ENCODE measurements around the gene STEEP1. TPM values are rescaled to one million over a fixed set of nuclear protein-coding genes. Genes with fewer than 3 reads are reported as not detected.

The STEEP1 gene
- total and polyA plus RNA-seq, 2 of the 13 experiments (the other 11 are each of a cell fraction or from before 2014, with no cell fraction given) = 7.7 to 23.1 TPM

GRCh38 chrX:119605464-119606279 is 40.5 kb upstream of the STEEP1 start:
- POLR2A ChIA-PET = interaction anchor here (0.7 to 1.3 kb wide), 4 partner anchors 31 to 186 kb away, joined by 3 to 4 read pairs (median 3); partner anchors contain the start of genes RPL39 and UBE2A
- no peaks in the 10 kb centered on the region for H3K27me3 ChIP-seq (ENCODE audit: control insufficient read depth in 1 of 2, insufficient read depth in 2 of 2, low read length in 2 of 2)
- in situ Hi-C loops (cut with HindIII; ENCODE audit: extremely low pct_ligation_motif_present, low pct_unique_long_range_greater_than_20kb) (no loop called here), intact Hi-C loops (cut with micrococcal nuclease; ENCODE audit: unreplicated experiment) (no loop called here)
- WGBS (ENCODE audit: low lambda C conversion rate) = under 1% methylated on average over 13 of the region's 68 CpGs
- peaks cover 40% of the 10 kb centered on the region for H3K79me2 ChIP-seq (ENCODE audit: insufficient read depth, low read length)
- BruUV-seq (replicated peaks) = no TSS peak
- CTCF ChIA-PET (ENCODE audit: low intra/inter-chr PET ratio, low total read pairs) = no interaction called here
- peak; percentile 3 for DNase-seq (ENCODE audit: low spot score)
- H4K20me1 ChIP-seq (ENCODE audit: insufficient read depth, low read length) = 0 out of 2 replicates have a peak, but pooled peaks cover 6% of the 10 kb centered on the region
- peak overlapping the region; percentile 76 to 89 (median 82) for H3K4me3 ChIP-seq (replicated peaks in 1 of 3; ENCODE audit: insufficient read depth in 1 of 3, low read depth in 2 of 3, low read length in 3 of 3)
- peak; percentile 37 for FAIRE-seq
- no peaks in the 10 kb centered on the region for H3K36me3 ChIP-seq (replicated peaks in 1 of 2; ENCODE audit: control insufficient read depth in 1 of 2, insufficient read depth in 2 of 2, low read length in 2 of 2)
- H3K4me1 ChIP-seq (ENCODE audit: insufficient read depth, low read length) = peaks cover 26% of the 10 kb centered on the region
- no peaks in the 10 kb centered on the region for H3K9me3 ChIP-seq (ENCODE audit: low read length)
- H3K9ac ChIP-seq (ENCODE audit: insufficient read depth, low read depth, low read length) = peak overlapping the region; percentile 90
- H3K4me2 ChIP-seq (ENCODE audit: low read depth, low read length) = peak overlapping the region; percentile 88
- peak overlapping the region; percentile 83 for H3K27ac ChIP-seq (ENCODE audit: extremely low read length, insufficient read depth, low read length)
- H2AFZ ChIP-seq (ENCODE audit: low read length) = no peak overlapping the region
- peak; percentile 81 for ATAC-seq
- TF ChIP-seq UBTF (CRISPR knock-in tag; IDR thresholded peaks at IDR 0.05) (peak; percentile 44; the same call in 1 of the 2 replicates), PBX3 (CRISPR knock-in tag; IDR thresholded peaks at IDR 0.05; ENCODE audit: borderline replicate concordance) (no peak), TOPORS (CRISPR knock-in tag; IDR thresholded peaks at IDR 0.05) (no peak), BCLAF1 (IDR thresholded peaks at IDR 0.05) (no peak), ZNF816 (CRISPR knock-in tag; IDR thresholded peaks at IDR 0.05; ENCODE audit: borderline replicate concordance) (0 out of 2 replicates have a peak, but pooled peaks have one; percentile 2), RBAK (CRISPR knock-in tag; IDR thresholded peaks at IDR 0.05) (no peak), SAP130 (CRISPR knock-in tag; IDR thresholded peaks at IDR 0.05; ENCODE audit: low read depth) (peak; percentile 37), ASH2L (IDR thresholded peaks at IDR 0.05; ENCODE audit: insufficient read length, low read depth, low read length) (peak; percentile 46), CCDC6 (CRISPR knock-in tag; IDR thresholded peaks at IDR 0.05) (0 out of 2 replicates have a peak, but pooled peaks have one; percentile 35), HDAC2 (CRISPR knock-in tag; IDR thresholded peaks at IDR 0.05) (no peak), ZNF788 (CRISPR knock-in tag; IDR thresholded peaks at IDR 0.05; ENCODE audit: borderline replicate concordance) (0 out of 2 replicates have a peak, but pooled peaks have one; percentile 16), NFKB2 (CRISPR knock-in tag; IDR thresholded peaks at IDR 0.05; ENCODE audit: borderline replicate concordance) (peak; percentile 43; the same call in 1 of the 2 replicates), HDAC1 (CRISPR knock-in tag; IDR thresholded peaks at IDR 0.05) (peak; percentile 11; the same call in 1 of the 2 replicates), ERF (CRISPR knock-in tag; IDR thresholded peaks at IDR 0.05) (no peak)
- TF ChIP-seq, protein P1, sequence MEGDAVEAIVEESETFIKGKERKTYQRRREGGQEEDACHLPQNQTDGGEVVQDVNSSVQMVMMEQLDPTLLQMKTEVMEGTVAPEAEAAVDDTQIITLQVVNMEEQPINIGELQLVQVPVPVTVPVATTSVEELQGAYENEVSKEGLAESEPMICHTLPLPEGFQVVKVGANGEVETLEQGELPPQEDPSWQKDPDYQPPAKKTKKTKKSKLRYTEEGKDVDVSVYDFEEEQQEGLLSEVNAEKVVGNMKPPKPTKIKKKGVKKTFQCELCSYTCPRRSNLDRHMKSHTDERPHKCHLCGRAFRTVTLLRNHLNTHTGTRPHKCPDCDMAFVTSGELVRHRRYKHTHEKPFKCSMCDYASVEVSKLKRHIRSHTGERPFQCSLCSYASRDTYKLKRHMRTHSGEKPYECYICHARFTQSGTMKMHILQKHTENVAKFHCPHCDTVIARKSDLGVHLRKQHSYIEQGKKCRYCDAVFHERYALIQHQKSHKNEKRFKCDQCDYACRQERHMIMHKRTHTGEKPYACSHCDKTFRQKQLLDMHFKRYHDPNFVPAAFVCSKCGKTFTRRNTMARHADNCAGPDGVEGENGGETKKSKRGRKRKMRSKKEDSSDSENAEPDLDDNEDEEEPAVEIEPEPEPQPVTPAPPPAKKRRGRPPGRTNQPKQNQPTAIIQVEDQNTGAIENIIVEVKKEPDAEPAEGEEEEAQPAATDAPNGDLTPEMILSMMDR (CRISPR knock-in tag; IDR thresholded peaks at IDR 0.05) = peak; percentile 4; the same call in 1 of the 2 replicates

Measured in HepG2 (cell line).